ENCODE measurements around the gene INTS11.

Gene INTS11

GRCh38 chr1:1312450-1313314 is 11.8 kb downstream of the INTS11 start:
- DNase-seq: no peak

DNA sequence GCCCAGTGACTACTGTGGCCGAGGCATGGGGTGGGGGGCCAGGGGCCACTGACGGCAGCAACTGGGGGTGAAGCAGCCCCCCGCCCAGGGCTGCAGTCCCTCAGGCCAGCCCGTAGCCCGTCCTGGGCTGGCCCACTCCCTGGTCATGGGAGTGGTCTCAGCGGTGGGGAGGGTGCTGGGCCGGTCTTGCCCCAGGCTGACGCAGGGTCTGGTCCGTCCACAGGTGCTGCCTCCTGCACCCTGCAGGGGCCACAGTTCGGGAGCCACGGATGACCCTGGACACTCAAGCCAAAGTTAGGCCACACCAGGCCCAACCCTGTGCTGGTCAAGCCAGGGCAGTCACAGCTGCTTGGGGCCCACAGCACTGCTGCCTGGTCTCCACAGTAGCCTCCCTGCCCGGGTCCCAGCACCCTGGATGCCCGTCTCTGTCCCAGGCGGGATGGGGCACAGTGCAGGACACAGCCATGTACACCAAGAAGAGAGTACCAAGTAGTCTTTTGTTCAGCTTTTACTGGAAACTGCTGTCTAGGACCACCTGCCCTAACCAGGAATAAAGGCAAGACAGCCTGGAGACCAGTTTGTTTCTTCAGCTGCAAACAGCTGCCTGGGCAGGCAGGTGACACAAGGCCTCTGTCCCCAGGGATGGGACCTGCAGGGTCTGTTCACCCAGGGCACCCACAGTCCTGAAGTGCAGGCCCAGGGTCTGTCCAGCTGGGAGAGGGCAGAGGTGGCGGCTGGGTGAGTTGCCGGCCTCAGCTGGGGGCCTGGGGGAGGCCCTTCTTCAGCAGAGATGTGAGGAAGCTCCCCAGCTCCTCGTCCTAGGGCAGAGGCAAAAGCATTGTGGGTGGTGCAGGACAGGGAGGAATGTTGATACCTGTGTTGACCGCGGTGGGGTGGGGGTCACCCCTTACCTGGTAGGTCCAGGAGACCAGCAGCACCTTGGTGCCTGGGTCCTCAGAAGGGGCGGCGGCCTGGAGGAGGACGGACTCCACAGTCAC is 13.1 kb downstream of the INTS11 start:
- DNase-seq: no peak

- no peak for DNase-seq
Measured at GRCh38 chr1:1310476-1311053, 13.9 kb downstream of the INTS11 start.

GRCh38 chr1:1310109-1310385 is 14.4 kb downstream of the INTS11 start:
- DNase-seq: no peak

- DNase-seq: peak; percentile 54
Measured at GRCh38 chr1:1309251-1310108, 15.0 kb downstream of the INTS11 start.

DNA sequence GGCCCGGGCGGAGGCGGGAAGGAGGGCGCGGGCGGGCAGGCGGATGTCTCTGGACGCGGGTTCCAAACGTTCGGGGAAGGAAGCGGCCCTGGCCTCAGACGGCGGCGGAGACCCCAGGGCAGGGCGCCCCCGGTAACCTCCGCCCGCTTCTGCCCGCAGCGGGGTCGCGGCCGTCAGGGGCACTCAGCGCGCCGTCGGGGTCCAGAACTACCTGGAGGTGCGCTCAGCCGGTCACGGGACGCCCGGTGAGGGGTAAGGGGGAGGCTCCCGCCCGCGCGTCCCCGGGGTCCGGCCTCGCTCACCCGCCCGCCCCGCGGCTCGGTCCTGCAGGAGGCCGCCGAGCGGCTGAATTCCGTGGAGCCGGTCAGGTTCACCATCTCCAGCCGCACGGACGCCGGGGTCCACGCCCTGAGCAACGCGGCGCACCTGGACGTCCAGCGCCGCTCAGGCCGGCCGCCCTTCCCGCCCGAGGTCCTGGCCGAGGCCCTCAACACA is 15.7 kb downstream of the INTS11 start:
- DNase-seq: no peak

DNA sequence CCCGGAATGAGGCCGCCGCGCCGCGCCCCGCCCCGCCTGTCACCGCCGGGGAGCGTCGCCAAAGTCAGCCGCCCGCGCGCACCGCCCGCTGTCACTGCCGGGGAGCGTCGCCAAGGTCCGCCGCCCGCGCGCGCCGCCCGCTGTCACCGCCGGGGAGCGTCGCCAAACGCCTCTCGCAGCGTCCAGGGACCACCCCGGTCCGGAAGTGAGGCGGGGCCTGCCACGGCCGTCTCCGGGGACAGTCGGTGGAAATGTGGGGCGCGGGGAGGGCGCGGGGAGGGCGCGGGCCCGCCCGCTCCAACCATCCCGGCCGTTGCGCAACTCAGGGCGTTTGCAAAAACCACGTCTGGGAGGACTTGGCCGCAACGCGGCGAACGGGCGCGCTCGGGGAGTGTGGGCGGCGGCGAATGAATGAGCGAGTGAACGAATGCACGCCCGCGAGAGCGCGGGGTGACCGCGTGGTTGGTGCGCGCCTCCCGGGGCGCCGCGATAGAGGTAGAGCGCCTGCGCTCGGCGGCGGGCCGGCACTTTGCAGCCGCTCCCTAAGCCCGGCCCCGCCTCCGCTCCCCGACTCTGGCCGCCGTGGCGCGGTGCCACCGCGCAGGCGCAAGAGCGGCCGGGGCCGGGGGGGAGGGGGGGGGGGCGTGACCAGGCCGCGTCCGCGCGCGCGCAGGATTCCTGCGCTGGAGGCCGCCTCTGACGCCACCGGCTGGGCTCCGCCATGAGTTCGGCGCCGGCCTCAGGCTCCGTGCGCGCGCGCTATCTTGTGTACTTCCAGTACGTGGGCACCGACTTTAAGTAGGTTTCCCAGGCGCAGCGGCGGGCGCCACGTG is 16.3 kb downstream of the INTS11 start, which contains the start of the genes ACAP3 and PUSL1:
ACAP3 (minus strand) TSS at position 8 of the 833 bp plus-strand sequence. CDS start 115 bp downstream, outside the sequence.
PUSL1 (plus strand) TSS at position 675 of the 833 bp plus-strand sequence; CDS start at position 722, 47 bp downstream.
- peak; percentile 92 for DNase-seq

GRCh38 chr1:1307261-1307922 is 17.1 kb downstream of the INTS11 start:
- peak; percentile 65 for DNase-seq

GRCh38 chr1:1306661-1307260 is 17.7 kb downstream of the INTS11 start:
- DNase-seq: peak; percentile 30

DNA sequence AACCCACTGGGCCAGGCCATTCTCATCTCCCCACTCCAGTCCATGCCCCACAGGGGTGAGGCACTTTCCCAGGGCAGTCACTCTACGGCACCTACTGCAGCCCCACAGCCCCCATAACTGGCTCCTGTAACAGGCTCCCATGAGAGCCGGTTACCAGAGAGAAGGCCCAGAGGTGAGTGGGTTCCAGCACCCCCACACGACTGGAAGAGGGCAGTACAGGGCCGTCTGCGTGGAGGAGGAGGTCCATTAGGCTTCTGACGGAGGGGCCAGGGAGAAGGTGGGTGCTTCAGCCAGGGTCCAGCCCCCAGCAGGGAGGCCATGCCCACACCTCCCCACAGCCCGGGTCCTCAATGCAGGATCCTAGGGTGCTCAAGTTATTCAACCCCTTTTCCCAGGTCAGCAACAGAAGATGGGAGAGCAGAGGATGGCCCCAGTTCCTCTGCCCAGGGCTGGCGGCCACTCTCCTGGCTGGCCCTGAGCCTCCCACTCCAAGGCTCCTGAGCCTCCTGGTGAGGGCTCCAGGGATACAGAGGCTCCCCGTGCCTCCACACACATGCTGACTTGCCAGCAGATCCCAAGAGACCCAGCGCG is 18.3 kb downstream of the INTS11 start:
- peak; percentile 46 for DNase-seq

- peak; percentile 71 for DNase-seq
Measured at GRCh38 chr1:1305300-1306069, 19.0 kb downstream of the INTS11 start.

- peak; percentile 86 for DNase-seq
Measured at GRCh38 chr1:1304331-1305299, 19.8 kb downstream of the INTS11 start.

- no peak for DNase-seq
Measured at GRCh38 chr1:1303736-1304135, 20.7 kb downstream of the INTS11 start.

DNA sequence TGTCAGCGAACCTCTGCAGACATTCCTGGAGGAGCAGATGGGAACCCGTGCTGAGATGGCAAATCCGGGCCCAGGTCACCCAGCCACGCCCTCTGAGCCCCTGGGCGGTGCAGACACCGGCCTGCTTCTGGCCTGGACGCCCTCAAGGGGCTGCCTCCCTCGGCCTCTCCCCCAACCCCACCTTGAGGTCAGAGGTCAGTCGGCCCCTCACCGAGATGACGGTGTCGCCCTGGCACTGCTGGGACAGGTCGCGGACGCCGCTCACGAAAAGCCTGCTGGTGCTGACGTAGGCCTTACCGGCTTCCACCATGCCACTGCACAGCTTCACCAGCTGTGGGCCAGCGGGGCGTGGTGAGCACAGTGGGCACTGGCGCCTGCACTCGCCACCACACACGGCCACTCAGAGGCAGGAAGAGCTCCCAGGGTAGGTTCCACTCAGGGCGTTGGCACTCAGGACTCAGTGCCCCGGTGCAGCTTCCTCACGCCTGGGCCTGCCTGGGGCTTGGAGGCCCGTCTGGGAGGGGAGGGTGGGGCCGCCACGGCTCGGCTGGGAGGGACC is 21.4 kb downstream of the INTS11 start:
- DNase-seq: no peak

DNA sequence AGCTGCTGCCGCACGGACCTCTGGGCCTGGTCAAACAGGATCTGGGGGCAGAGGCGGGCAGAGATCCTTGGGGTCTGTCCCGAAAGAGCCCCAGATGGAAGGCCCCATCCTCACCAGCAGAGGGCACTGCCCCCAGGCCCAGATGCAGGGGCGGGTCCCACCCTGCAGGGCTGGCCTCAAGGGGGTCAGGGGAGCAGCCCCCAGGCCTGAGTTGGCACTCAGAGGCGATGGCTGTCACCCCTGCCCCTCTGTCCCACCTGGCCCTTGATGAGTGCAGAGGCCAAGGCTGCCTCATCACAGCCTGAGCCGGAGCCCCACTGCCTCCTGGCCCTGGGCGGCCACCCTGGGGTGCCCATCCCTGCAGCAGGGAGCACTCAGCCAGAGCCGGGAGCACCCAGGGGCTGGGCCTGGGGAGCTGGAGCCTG is 22.4 kb downstream of the INTS11 start:
- no peak for DNase-seq

DNA sequence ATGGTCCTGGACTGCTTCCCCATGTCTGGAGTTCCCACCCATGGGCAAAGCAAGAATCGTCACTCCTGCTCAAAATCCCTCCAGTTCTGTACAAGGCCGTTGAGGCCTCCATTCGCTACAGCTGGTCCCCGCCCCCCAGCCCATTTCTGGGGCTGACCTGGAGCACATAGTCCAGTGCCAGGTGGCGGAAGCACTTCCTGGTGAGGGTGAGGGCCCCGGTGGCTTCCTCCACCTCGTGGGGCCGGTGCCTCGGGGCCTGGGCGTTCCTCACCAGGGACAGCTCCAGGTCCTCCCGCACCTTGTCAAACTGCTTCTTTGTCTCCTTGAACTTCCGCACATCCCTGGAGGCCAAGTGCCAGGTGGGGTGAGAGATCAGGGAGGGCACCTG is 24.1 kb downstream of the INTS11 start:
- no peak for DNase-seq

GRCh38 chr1:1299686-1300351 is 24.6 kb downstream of the INTS11 start:
- peak; percentile 32 for DNase-seq

All from NCI-H69 (cell line).